ENCODE measurements around the gene SRXN1. TPM values are rescaled to one million over a fixed set of nuclear protein-coding genes. Genes with fewer than 3 reads are reported as not detected.

SRXN1 gene
- total RNA-seq, 1 donor from 2014 or later: 12.6 TPM

DNA sequence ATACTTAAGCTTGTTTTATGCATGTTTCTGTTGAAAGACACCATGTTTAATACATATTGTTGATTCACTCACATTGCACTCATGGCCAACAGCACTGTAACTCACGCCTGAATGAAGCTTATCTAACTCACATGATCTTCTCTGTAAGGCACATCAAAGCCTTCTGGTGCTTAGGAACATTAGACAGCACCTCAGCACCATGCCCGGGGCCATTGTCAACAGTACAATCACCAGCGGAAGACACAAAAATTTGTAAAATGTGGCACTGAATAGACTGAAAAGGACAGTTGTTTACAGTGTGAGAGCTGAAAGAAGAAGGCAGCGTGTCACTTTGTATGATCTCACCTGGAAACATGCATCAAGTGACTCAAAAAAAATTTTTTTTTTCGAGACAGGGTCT is 34.0 kb downstream of the SRXN1 start:
- Mint-ChIP-seq H3K9me3 (peaks cover 4% of the 10 kb centered on the region), H3K4me1 (peaks cover 4% of the 10 kb centered on the region), H3K36me3 (ENCODE audit: low read depth) (peaks cover 2% of the 10 kb centered on the region), H3K27ac (ENCODE audit: unreplicated experiment) (no peak overlapping the region), H3K27me3 (ENCODE audit: low read depth) (peaks cover 45% of the 10 kb centered on the region), H3K4me3 (no peak overlapping the region)
- TF ChIP-seq, protein P1, sequence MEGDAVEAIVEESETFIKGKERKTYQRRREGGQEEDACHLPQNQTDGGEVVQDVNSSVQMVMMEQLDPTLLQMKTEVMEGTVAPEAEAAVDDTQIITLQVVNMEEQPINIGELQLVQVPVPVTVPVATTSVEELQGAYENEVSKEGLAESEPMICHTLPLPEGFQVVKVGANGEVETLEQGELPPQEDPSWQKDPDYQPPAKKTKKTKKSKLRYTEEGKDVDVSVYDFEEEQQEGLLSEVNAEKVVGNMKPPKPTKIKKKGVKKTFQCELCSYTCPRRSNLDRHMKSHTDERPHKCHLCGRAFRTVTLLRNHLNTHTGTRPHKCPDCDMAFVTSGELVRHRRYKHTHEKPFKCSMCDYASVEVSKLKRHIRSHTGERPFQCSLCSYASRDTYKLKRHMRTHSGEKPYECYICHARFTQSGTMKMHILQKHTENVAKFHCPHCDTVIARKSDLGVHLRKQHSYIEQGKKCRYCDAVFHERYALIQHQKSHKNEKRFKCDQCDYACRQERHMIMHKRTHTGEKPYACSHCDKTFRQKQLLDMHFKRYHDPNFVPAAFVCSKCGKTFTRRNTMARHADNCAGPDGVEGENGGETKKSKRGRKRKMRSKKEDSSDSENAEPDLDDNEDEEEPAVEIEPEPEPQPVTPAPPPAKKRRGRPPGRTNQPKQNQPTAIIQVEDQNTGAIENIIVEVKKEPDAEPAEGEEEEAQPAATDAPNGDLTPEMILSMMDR (conservative IDR thresholded peaks at IDR 0.05): no peak
- no peak for DNase-seq (ENCODE audit: low read depth, low spot score)

DNA sequence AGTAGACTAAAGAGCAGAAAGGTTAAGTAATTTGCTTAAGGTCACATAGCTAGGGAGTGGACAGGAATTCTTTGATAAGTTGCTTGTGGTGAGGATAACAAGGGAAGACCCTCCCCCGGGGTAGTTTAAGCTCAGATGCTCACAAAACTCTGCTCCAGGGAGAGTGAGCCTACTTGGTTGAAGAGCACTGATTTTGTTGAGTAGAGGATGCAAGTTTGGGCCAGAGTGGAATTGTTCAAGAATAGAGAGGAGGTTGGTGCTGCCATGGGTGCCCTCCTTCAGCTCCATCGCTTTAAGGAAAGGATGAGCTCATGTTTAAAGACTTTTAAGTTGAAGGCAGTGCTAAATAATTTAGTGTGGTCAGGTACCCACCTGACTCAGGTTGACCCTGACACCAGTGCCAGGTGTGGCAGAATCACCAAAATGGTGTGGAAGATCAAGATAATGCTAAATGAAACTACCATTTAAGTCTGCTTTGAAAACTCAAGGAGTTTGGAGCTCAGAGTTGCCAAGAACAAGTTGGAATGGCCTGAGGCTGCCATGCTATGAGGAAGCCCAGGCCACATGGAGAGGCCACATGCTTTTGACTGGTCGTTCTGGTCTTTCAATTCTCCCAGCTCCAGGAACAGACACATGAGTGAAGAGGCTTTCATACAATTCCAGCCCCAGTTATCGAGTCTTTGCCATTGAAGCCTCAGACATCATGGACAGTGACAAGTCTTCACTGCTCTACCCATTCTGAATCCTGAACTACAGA is 34.9 kb downstream of the SRXN1 start:
- no peak for DNase-seq (ENCODE audit: low read depth, low spot score)
- no peak overlapping the region for H3K4me3 Mint-ChIP-seq
- H3K36me3 Mint-ChIP-seq (ENCODE audit: low read depth): peaks cover 2% of the 10 kb centered on the region
- H3K4me1 Mint-ChIP-seq: peaks cover 4% of the 10 kb centered on the region
- TF ChIP-seq, protein P1 (conservative IDR thresholded peaks at IDR 0.05): no peak
- no peak overlapping the region for H3K27ac Mint-ChIP-seq (ENCODE audit: unreplicated experiment)
- H3K27me3 Mint-ChIP-seq (ENCODE audit: low read depth): peaks cover 50% of the 10 kb centered on the region
- peaks cover 4% of the 10 kb centered on the region for H3K9me3 Mint-ChIP-seq

GRCh38 chr20:615514-615913 is 37.5 kb downstream of the SRXN1 start:
- no peak for DNase-seq (ENCODE audit: low read depth, low spot score)
- H3K9me3 Mint-ChIP-seq: peaks cover 4% of the 10 kb centered on the region
- TF ChIP-seq, protein P1 (conservative IDR thresholded peaks at IDR 0.05): no peak
- peaks cover 2% of the 10 kb centered on the region for H3K36me3 Mint-ChIP-seq (ENCODE audit: low read depth)
- no peak overlapping the region for H3K27ac Mint-ChIP-seq (ENCODE audit: unreplicated experiment)
- peaks cover 68% of the 10 kb centered on the region for H3K27me3 Mint-ChIP-seq (ENCODE audit: low read depth)
- peaks cover 4% of the 10 kb centered on the region for H3K4me1 Mint-ChIP-seq
- no peak overlapping the region for H3K4me3 Mint-ChIP-seq

- TF ChIP-seq, protein P1 (conservative IDR thresholded peaks at IDR 0.05): no peak
- peaks cover 4% of the 10 kb centered on the region for H3K4me1 Mint-ChIP-seq
- H3K27me3 Mint-ChIP-seq (ENCODE audit: low read depth): peaks cover 80% of the 10 kb centered on the region
- no peak for DNase-seq (ENCODE audit: low read depth, low spot score)
- H3K9me3 Mint-ChIP-seq: no peaks in the 10 kb centered on the region
- no peak overlapping the region for H3K27ac Mint-ChIP-seq (ENCODE audit: unreplicated experiment)
- no peak overlapping the region for H3K4me3 Mint-ChIP-seq
- H3K36me3 Mint-ChIP-seq (ENCODE audit: low read depth): no peaks in the 10 kb centered on the region
These were observed 41.2 kb downstream of the SRXN1 start for GRCh38 chr20:611843-612185.

DNA sequence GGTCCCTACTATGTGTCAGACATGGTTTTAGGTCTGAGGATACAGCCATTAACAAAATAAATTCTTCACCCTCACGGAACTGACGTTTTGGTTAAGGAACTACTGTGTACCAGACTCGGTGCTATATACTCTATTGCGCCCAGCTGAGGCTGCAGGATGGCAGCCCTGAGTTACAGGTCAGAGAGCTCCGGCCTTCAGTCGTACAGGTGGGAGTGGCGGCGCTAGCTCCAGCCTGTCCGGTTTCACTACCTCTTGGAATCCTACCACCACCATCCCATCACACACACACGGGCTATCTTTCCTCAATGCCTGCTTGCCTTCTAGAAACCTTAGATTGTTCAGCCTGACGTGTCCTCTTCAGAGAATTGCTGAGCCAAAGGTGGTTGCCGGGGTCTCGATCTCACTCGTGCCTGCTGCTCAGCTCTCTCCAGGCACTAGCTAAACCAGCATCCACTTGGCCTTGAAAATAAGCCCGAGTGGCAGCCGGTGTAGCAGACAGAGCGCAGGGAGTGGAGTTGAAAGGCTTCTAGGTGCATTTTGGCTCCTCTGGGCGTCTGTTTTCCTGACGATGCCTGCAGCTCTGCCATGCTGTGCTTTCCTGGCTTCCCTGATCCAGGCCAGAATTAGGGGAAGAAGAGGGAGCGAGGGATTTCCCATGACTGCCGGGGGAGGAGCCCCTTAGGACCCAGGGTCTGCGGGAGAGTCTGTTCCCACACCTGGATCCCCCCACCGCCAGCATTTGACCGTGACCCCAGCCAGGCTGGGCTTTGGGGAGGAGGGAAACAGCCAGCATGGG is 41.8 kb downstream of the SRXN1 start:
- no peaks in the 10 kb centered on the region for H3K36me3 Mint-ChIP-seq (ENCODE audit: low read depth)
- DNase-seq (ENCODE audit: low read depth, low spot score): no peak
- H3K4me3 Mint-ChIP-seq: no peak overlapping the region
- TF ChIP-seq, protein P1 (conservative IDR thresholded peaks at IDR 0.05): no peak
- peaks cover 79% of the 10 kb centered on the region for H3K27me3 Mint-ChIP-seq (ENCODE audit: low read depth)
- no peaks in the 10 kb centered on the region for H3K9me3 Mint-ChIP-seq
- peaks cover 4% of the 10 kb centered on the region for H3K4me1 Mint-ChIP-seq
- no peak overlapping the region for H3K27ac Mint-ChIP-seq (ENCODE audit: unreplicated experiment)
